NT2/D1 (cell line): ENCODE results near the gene PER1.

Experiments
- SUZ12 ChIP-seq: IDR thresholded peaks from 2 replicates; pipeline ENCODE4 v1.6.1; 2011; ENCODE audit not compliant: insufficient read length, insufficient read depth; ENCODE audit errors: extremely low read depth
- YY1 ChIP-seq: IDR thresholded peaks from 2 replicates; pipeline ENCODE4 v1.6.1; 2011; ENCODE audit not compliant: insufficient read length, insufficient read depth
- ZNF274 ChIP-seq: IDR thresholded peaks from 2 replicates; pipeline ENCODE4 v1.6.1; 2011; ENCODE audit warnings: mild to moderate bottlenecking, low read depth, low read length

DNA sequence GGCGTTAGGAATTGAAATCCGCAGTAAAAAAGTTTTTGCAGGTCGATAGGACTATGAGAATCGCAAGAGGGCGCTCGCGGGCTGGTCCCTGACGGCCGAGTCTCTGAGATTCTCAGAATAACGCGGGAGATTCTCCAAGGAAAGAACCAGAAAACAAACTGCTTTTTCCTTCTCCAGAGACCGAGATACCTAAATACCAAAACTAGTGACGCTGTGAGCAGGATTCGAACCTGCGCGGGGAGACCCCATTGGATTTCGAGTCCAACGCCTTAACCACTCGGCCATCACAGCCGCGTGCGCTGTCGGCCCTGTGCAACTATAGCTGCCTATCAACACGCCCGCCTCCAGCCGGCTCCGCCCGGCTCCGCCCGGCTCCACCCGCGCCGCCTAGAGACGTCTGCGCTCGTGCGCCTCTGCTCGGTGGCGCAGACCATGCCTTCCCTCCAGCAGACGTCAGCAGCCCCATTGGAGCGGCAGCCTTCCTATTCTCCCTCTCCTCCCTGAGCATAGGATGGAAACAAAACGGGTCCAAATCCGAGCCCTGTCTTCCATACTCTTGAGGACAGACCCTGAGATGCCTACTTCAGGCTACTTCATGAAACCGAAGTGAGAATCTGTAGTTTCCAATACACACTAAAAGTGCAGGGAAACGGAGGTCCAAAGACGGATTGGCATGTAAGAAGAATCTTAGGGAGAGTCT, 13.4 kb downstream of the PER1 start:
- TF ChIP-seq YY1 (no peak), ZNF274 (no peak), SUZ12 (no peak)
